D341Med (cell line): ENCODE data around the gene ZFR2.

Experiments
- DNase-seq: peaks from one replicate; pipeline ENCODE4 v3.0.0; 2012; ENCODE audit warnings: low spot score

ZFR2 gene

GRCh38 chr19:3873151-3873550 lies 4.3 kb upstream of the ZFR2 start:
- DNase-seq: no peak

GRCh38 chr19:3867971-3868769 lies 668 bp downstream of the ZFR2 start:
- DNase-seq: no peak

DNA sequence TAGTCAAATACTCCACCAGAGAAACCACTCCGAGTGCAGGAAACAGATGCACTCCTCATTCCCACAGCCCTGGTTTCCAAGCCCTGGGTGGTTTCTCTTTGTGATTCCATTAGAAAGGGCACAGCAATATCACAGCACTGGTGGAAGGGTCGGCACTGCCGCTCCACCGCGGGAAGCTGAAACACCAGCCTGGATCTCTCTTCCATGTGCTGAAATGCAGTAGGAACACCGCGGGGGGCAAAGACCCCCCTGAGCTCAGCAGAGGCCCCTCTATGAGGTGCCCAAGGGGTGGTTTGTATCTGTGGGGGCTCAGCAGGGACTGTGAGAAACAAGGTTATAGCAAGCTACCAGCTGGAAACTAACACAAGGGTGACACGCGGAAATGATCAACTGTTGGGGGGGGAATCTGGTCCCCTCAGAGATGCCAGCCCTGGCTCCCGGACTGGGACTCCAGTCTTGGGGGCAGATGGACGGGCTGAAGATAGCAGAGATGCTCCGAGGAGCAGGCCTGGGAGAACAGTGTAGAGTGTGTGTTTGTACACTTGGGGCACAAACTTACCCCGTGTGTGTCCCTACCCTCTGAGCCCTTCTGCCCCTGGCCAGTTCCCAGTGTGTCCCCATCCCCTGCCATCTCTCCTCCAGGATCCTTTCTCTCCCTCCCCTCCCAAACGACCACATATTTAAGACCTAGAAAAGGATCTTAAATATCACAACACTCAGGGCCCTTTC lies 1.8 kb downstream of the ZFR2 start:
- no peak for DNase-seq

- DNase-seq: no peak
Observed at GRCh38 chr19:3863648-3864047, 5.2 kb downstream of the ZFR2 start.

DNA sequence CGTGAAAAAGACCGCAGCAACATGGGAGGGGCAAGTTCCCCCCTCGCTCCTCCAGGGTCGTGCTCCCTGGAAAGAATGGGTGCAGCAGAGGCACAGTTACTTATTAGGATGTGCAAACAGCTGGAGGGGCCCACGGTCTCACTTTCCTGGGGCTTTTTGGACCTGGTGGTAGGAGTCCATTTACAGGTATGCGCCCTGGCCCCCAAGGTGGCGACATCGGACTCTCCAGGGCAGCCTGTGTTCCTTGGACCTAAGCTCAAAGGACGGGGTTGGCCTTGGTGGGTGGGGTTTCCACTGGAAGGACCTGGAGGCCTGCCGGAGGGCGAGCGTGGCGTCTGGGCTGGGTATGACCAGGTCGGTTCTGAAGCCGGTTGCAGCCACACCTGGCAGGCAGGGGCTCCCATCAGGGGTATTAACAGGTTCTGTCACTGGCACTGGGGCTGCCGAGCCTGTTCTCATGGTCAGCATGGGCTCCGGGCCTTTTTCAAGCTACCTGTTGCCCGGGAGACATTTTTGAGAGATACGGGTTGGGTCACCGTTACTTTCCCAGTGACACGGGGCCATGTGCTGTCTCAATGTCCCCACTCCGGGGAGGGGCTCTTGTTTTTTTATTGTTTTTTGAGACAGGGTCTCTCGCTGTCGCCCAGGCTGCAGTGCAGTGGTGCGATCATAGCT lies 5.9 kb downstream of the ZFR2 start:
- no peak for DNase-seq

DNA sequence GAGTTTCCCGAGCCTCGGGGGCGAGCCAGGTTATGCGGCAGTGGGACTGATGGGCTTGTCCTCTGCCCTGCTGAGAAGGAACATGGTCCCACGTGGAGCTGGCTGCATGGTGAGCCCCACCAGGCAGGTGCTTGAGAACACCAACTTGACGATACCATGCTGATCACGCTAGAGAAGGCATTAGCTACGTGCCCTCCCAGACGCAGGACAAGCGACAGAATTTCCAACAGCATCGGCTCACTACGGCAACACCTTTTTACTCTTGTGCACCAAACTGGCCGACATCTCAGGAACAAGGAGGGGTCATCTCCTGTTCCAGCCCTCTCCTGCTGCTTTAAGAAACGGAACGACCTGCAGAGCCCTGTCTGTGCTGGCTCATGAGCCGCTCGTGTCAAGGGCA lies 8.3 kb downstream of the ZFR2 start:
- no peak for DNase-seq

- DNase-seq: no peak
Observed at GRCh38 chr19:3857449-3858003, 11.3 kb downstream of the ZFR2 start.

DNA sequence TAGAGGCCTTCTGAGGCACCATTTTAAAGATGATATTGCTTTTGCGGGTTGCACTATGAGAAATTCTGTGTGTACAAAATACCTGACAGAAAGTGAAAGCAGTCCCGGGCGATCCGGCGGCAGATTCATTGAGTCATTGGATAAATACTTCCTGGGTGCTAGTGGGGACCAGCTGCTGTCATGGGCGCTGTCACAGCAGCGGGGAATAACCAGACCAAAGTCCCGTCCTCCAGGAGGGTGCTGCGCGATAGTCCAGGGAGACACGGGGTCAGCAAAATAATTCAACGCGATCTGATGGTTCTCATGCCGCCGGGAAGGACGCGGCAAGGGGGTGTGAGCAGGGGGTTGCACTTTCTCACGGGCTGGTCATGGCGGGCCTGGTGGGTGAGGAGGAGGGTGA lies 13.5 kb downstream of the ZFR2 start:
- DNase-seq: no peak

- peak; percentile 58 for DNase-seq
Observed at GRCh38 chr19:3852614-3853254, 16.1 kb downstream of the ZFR2 start.

DNA sequence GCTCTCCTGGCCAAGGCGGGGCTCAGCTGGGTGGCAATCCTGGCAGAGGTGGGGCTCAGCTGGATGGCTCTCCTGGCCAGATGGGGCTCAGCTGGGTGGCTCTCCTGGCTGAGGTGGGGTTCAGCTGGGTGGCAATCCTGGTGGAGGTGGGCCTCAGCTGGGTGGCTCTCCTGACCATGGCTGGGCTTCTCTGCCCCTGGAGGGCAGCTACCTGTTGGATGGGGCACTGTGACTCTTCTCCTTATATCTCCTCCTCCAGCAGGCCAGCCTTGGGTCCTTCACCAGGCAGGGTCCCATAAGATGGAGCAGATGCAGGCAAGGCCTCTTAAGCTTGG lies 16.7 kb downstream of the ZFR2 start:
- DNase-seq: no peak

- DNase-seq: no peak
Observed at GRCh38 chr19:3851254-3852176, 17.3 kb downstream of the ZFR2 start.

GRCh38 chr19:3850320-3850972 lies 18.4 kb downstream of the ZFR2 start:
- DNase-seq: no peak

GRCh38 chr19:3849787-3850186 lies 19.1 kb downstream of the ZFR2 start:
- no peak for DNase-seq

- peak; percentile 75 for DNase-seq
Observed at GRCh38 chr19:3849092-3849491, 19.7 kb downstream of the ZFR2 start.

GRCh38 chr19:3844596-3844995 lies 24.2 kb downstream of the ZFR2 start:
- DNase-seq: no peak

GRCh38 chr19:3842948-3843347 lies 25.9 kb downstream of the ZFR2 start:
- DNase-seq: no peak

- DNase-seq: no peak
Observed at GRCh38 chr19:3840804-3841203, 28.0 kb downstream of the ZFR2 start.

GRCh38 chr19:3839941-3840340 lies 28.9 kb downstream of the ZFR2 start:
- no peak for DNase-seq

- peak; percentile 26 for DNase-seq
Observed at GRCh38 chr19:3838661-3839060, 30.2 kb downstream of the ZFR2 start.

DNA sequence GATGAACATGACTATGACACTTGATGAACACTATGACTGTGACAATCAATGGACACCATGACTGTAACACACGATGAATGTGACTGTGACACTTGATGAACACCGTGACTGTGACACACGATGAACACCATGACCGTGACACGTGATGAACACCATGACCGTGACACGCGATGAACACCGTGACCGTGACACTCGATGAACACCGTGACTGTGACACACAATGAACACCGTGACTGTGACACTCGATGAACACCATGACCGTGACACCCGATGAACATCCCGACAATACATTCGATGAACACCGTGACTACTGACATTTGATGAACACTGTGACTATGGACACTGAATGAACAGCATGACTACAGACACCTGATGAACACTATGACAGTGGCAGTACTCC lies 30.9 kb downstream of the ZFR2 start:
- no peak for DNase-seq

- no peak for DNase-seq
Observed at GRCh38 chr19:3837332-3837731, 31.5 kb downstream of the ZFR2 start.
